ENCODE data around the gene SLC24A1.

SLC24A1 gene

DNA sequence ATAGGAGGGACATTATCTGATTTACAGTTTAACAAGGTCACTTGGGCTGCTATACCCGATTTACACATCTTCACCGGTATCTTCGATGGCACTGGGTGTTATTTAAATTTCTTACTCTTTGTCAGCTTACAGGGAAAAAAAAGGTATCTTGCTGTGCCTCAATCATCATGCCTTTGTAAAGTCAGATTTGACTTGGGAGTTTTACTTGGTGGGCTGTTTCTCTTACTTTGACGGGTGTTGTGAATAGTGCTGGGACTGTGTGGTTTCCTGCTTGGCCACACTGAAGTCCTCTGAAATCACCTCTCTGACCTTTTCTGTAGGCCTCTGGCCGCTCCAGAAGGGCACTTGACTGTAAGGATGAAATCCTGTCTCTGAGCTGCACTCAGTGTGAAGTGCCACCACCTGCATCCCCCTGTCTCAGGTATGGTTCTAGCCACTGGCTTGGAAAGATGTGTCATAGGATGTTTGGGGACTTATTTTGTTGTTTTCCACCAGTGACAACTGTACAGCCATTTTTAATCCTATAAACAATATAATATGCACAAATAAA, 3.1 kb upstream of the SLC24A1 start:
- DNase-seq (ENCODE audit: low spot score): no peak

GRCh38 chr15:65619626-65620290, 2.0 kb upstream of the SLC24A1 start:
- no peak for DNase-seq (ENCODE audit: low spot score)

DNA sequence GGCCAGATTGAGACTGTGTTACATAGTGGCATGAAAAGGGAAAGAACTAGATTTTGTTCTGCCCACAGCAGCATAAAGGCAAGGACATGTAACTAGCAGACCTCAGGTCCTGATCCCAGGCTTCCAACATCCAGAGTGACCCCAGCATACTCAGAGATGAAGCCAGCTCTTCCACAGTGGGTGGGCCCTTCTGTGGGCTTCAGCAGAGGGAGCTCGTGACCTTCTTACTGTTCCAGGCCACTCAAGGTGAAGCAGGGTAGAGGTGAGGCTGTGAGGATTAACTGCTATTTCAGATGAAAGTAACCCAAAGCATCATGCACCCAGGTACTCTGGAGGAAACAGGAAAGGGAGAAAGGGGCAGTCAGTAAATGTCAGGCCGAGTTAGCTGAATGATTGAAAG, 905 bp upstream of the SLC24A1 start:
- no peak for DNase-seq (ENCODE audit: low spot score)

- DNase-seq (ENCODE audit: low spot score): no peak
These were observed 1.4 kb downstream of the SLC24A1 start for GRCh38 chr15:65623103-65623502.

DNA sequence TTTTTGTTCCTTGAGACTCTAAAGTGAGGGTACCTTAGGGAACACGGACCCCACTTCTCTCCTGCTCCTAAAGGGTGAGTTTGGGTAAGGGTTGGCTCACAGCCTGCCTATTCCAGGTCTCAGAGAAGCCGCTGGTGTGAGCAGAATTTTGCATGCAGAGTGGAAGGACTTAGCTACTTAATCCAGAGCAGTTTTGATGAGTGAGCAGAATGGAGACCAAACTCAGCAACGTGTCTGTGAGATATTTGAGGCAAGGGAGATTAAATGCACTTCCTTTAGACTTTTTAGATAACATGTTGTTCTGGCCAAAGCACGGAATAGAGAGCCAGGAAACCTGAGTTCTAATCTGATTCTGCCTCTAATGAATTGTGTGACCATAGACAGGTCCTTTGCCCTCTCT, 5.1 kb downstream of the SLC24A1 start:
- no peak for DNase-seq (ENCODE audit: low spot score)

DNA sequence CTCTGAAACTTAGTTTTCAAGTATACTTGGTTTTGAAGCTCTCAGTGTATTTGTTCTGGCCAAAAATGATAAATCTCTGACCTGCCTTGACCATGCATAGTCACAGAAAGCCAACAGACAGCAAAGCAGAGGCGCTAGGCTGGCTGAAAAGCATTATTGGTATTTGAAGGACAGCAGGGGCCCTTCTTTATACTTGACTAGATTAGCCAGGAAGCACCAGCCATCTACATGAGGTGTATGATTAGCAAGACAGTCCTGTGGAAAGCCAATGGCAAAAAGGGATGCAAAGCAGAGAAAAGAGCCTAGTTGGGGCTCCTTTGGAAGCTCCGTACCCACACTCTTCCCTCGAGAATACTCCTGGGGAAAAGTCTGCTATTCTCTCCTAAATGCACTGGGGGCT, 7.8 kb downstream of the SLC24A1 start:
- DNase-seq (ENCODE audit: low spot score): no peak

- no peak for DNase-seq (ENCODE audit: low spot score)
These were observed 9.0 kb downstream of the SLC24A1 start for GRCh38 chr15:65630760-65631159.

- DNase-seq (ENCODE audit: low spot score): no peak
These were observed 9.8 kb downstream of the SLC24A1 start for GRCh38 chr15:65631503-65631902.

- DNase-seq (ENCODE audit: low spot score): no peak
These were observed 11.1 kb downstream of the SLC24A1 start for GRCh38 chr15:65632780-65633375.

- DNase-seq (ENCODE audit: low spot score): no peak
These were observed 12.0 kb downstream of the SLC24A1 start for GRCh38 chr15:65633752-65634151.

DNA sequence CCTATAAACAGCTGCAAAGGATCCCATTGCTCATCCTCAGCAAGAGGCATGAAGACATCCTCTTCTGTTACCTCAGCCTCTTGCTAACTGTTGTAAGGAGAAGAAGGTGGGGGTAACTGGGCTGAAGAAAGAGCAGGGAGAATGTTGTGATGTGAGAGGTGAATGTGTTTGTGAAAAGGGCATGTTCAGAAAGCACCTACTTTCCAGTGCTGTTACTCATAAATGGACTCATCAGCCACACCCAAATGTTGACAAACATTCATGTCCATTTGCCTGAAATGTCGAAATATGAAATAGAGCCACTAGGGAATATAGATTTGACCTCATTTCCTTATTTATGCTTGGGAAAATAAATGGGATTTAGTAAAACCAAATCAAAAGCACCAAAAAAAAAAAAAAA, 12.6 kb downstream of the SLC24A1 start:
- no peak for DNase-seq (ENCODE audit: low spot score)

GRCh38 chr15:65638109-65638508, 16.4 kb downstream of the SLC24A1 start:
- no peak for DNase-seq (ENCODE audit: low spot score)

DNA sequence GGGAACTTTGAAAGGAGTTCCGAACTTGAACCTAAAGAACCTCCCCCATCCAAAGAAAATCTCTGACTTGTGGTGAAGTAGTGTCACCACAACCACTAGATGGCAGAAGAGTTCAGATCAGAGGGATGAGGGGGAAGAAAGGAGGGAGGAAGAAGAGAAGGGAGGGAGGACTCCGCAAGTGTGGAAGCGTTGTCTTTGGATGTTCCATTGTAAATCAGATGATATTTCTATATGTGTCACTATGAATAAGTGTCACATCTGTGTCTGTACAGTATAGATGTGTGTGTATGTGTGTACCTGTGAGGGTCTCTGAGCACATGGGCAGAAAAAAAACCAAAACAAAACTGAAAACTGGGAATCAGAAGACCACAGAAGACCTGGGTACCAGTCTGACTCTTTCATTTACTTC, 16.9 kb downstream of the SLC24A1 start:
- peak; percentile 81 for DNase-seq (ENCODE audit: low spot score)

DNA sequence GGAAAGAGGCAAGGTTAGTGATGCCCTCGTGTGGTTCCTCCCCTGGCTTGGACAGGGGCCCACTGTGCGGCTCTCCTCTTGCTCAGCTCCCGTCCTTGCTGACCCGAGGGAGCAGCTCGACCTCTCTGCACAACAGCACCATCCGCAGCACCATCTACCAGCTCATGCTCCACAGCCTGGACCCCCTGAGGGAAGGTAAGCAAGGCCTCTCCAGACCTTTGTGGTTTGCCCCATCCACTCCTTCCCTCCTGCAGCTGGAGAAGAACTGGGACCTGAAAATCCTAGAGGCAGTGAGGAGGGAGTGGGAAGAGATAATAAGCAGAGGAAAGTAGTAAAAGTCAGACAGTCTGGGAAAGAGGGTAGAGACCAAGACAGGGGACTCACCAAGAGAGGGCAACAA, 17.8 kb downstream of the SLC24A1 start:
- DNase-seq (ENCODE audit: low spot score): no peak

DNA sequence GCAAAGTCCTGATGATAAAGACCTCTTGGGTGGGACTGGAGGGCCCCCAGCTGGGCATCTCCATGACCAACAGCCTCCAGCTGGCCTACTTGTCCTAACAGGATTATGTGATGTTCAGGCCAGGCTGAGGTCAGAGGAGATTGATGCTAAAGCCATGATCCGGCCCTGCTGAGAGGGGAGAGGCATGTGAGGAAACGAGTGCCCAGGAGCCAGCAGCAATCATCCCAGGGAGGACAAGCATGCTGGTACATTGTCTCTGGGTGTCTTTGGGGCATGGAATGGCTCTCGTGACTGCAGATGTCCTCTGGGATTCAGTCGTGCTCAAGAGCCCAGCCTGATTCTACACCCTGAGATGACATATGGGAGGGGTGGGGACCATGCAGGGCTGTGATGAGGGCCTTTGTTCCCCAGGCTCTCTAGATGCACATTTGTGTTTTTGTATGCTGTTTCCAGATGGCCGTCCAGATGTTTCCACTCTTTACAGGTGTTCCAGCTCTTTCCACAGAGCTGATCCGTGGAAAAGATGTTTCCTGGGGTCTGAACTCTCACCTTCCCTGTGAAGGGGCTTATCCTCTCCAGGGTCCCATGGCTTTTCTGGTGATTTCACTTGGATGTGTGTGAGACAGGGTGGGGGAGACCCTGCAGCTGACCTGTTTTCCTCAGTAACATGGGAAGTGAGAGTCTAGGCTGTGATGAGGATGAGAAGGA, 20.2 kb downstream of the SLC24A1 start:
- DNase-seq (ENCODE audit: low spot score): no peak

GRCh38 chr15:65642594-65642993, 20.9 kb downstream of the SLC24A1 start:
- no peak for DNase-seq (ENCODE audit: low spot score)

- DNase-seq (ENCODE audit: low spot score): no peak
These were observed 22.5 kb downstream of the SLC24A1 start for GRCh38 chr15:65644282-65644681.

DNA sequence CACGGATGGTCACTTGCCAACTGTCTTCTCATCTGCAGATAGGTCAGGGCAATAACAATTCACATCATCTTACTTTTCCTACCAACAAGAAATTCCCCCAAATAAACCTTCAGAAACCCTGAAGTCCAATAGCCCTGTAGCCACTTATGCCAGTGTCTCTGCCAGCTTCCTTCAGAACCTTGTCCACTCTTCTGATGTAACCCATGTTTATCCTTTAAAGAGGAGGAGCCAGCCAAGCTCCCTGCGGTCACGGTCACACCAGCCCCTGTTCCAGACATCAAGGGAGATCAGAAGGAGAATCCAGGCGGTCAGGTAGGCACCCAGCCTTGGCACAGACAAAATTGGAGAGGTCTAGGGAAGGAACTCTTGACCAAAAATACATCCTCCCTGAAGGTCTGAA, 23.7 kb downstream of the SLC24A1 start:
- no peak for DNase-seq (ENCODE audit: low spot score)

DNA sequence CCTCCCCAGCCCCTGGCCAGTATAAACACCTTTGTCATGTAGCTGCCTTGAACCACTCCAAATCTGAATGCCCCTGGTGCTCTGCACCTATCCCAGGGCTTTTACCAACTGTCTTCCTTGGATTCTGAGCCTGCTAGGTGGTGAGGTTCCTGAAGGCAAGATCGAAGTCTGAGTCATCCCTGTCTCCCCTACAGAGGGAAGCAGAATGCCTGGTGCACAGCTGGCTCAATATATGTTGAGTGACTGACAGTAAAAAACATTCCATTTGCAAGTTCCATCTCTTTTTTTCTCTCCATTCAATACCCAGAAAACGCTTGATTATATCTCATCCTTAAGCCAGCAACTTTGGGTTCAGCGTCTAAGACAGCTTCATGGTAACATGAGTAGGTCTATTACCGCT, 24.7 kb downstream of the SLC24A1 start:
- DNase-seq (ENCODE audit: low spot score): no peak

- no peak for DNase-seq (ENCODE audit: low spot score)
These were observed 28.7 kb downstream of the SLC24A1 start for GRCh38 chr15:65650312-65651041.

GRCh38 chr15:65651042-65651322, 29.2 kb downstream of the SLC24A1 start:
- no peak for DNase-seq (ENCODE audit: low spot score)

DNA sequence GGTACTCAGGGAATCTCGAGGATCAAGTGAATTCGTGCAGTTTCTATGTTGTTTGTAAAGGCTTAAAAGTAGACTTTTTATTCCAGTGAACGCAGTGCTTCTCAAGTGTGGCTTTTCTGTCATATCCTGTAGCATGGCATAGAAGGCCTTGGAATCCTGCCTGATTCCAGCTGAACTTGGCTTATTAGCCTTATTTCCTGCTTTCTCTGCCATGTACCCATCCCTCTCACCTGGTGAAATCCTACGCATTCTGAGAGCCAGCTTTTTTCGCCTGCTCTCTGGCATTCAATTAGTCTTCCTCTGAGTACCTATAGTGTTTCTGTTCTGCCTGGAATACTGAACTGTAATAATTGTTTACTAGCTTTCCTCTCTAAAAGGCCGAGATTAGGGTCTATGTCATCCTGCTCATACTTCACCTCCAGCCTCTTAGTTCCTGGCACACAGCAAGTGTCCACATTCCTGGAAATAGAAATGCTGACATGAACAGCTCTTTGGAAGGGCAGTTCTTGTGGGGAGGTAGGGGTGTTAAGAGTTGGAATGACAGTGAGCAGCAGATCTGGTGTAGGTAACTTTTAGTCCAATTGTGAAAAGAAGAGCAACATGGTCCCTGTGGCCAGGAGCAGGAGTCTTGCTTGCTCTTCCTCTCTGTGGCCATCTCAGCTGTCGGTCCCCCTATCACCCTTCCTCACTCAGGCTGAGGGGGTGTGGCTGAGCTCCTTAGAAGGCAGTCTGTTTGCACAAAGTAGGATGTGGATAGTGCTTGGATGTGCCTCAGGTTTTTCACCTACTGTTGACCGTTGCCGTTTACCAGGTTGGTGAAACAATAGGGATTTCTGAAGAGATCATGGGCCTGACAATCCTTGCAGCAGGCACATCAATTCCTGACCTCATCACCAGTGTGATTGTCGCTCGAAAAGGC, 30.4 kb downstream of the SLC24A1 start:
- no peak for DNase-seq (ENCODE audit: low spot score)
